AG09309 (cell line): ENCODE results near the gene TREM1.

ENCODE experiments used
- DNase-seq: peaks from one replicate; pipeline ENCODE4 v3.0.0-alpha.2; 2010; ENCODE audit warnings: low read depth
- H3K4me3 ChIP-seq: 2 replicates; pipeline ENCODE4 v1.5.1; 2011; ENCODE audit warnings: mild to moderate bottlenecking, low read depth, low read length, moderate library complexity; ENCODE audit not compliant: control insufficient read depth
- TF ChIP-seq, protein P1 (sequence below): IDR thresholded peaks from 2 replicates; pipeline ENCODE4 v1.5.1; 2011; ENCODE audit warnings: mild to moderate bottlenecking, low read depth, low read length, inconsistent platforms; ENCODE audit not compliant: insufficient read depth, control insufficient read depth; ENCODE audit errors: missing control alignments

The TREM1 gene

DNA sequence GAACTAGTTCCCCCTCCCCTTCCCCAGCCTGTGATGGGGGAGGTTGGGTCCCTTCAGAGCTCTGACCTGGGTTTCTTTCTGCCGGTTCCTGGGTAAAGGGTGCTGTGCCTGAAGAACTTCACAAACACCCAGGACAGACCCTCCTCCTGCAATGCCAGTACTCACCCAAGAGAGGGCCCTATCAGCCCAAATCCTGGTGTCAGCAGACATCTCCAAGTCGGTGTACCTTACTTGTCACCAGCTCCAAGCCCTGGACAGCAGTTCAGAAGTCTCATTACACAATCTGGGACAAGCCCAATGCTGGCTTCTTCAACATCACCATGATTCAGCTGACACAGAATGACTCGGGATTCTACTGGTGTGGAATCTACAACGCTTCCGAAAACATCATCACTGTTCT, 57.9 kb downstream of the TREM1 start:
- TF ChIP-seq, protein P1, sequence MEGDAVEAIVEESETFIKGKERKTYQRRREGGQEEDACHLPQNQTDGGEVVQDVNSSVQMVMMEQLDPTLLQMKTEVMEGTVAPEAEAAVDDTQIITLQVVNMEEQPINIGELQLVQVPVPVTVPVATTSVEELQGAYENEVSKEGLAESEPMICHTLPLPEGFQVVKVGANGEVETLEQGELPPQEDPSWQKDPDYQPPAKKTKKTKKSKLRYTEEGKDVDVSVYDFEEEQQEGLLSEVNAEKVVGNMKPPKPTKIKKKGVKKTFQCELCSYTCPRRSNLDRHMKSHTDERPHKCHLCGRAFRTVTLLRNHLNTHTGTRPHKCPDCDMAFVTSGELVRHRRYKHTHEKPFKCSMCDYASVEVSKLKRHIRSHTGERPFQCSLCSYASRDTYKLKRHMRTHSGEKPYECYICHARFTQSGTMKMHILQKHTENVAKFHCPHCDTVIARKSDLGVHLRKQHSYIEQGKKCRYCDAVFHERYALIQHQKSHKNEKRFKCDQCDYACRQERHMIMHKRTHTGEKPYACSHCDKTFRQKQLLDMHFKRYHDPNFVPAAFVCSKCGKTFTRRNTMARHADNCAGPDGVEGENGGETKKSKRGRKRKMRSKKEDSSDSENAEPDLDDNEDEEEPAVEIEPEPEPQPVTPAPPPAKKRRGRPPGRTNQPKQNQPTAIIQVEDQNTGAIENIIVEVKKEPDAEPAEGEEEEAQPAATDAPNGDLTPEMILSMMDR = no peak
- no peak for DNase-seq
- no peak overlapping the region for H3K4me3 ChIP-seq

DNA sequence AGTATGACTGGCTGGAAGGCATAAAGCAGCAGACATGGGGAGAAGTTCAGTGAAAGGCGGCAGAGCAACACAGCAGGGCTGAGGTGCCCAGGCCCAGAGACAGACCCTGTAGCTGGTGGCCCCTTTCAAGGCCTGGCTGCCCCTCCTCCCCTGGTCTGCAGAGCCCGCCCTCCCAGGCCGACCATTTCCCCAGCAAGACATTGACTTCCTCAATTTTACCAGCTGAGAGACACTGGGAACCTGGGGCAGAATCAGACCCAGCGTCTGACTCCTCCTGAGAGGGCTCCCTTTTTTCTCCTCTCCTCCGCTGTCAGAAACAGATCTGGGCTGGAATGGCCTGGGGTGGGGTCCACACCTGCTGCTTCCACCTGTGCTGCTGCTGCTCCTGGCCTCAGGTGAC, 58.4 kb downstream of the TREM1 start, which contains the start of gene TREML4:
TREML4 (plus strand) TSS at position 254 of the 400 bp plus-strand sequence; CDS start at position 333, 79 bp downstream.
- TF ChIP-seq, protein P1 = no peak
- DNase-seq = no peak
- no peak within 1 kb of the TSS for H3K4me3 ChIP-seq

DNA sequence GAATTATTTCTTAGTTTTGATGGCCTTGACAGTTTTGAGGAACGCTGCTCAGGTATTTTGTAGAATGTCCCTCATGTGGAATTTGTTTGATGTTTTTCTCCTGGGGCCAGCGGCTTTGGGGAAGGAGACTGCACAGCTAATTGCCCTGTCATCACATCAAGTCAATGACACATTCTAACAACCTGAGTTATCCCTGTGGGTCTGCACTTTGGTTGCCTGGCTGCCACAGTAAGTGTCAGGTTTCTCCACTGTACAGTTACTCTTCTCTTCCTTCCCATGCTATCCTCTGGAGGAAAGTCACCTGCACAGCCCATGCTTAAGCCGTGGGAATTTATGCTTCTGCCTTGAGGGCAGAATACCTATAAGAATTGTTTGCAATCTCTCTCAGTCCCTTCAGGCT, 59.7 kb downstream of the TREM1 start:
- no peak for DNase-seq
- TF ChIP-seq, protein P1 = no peak
- H3K4me3 ChIP-seq = no peak overlapping the region

DNA sequence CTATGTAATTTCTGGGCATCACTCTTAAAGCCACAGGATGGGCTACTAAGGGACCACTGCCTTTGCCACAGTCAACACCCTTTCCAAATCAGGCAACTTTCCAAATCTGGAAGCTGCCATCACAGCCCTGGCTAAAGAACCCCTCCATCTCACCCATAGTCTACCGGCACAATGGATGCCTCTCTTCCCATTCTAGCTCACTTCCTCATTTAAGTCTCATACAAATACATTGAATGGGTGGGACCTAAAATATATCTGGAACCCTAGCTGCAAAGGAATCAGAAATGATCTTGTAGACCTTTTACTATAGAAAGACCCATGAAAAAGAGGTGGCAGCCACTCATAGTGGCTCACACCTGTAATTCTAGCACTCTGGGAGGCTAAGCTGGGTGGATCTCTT, 61.7 kb downstream of the TREM1 start:
- TF ChIP-seq, protein P1 = no peak
- no peak for DNase-seq
- no peak overlapping the region for H3K4me3 ChIP-seq
